K562 (cell line): Measurements from ENCODE around the gene TMEM143. TPM values are rescaled to one million over a fixed set of nuclear protein-coding genes. Genes with fewer than 3 reads are reported as not detected.

Experiments
- ARID2 ChIP-seq: fragments of 450-650 bp; IDR thresholded peaks from 2 replicates; pipeline ENCODE4 v1.6.1; 2017; ENCODE audit warnings: antibody characterized with exemption, mild to moderate bottlenecking
- CREB1 ChIP-seq, 2 experiments: sonication (generic) in 1 of 2; formaldehyde crosslinking in 1 of 2; IDR thresholded peaks; 2 replicates each; pipeline versions ENCODE4 v1.6.1 to v1.8.0; 2012 to 2022; ENCODE audit warnings: inconsistent platforms in 1 of 2, mild to moderate bottlenecking in 1 of 2, missing genetic modification reagents in 1 of 2, moderate library complexity in 1 of 2
- FOXA1 ChIP-seq: fragments of 450-650 bp; IDR thresholded peaks from 2 replicates; pipeline ENCODE4 v1.6.1; 2016; ENCODE audit warnings: mild to moderate bottlenecking, borderline replicate concordance
- MIER1 ChIP-seq: fragments of 450-650 bp; IDR thresholded peaks from 2 replicates; pipeline ENCODE4 v1.6.1; 2016; ENCODE audit warnings: antibody characterized with exemption, mild to moderate bottlenecking, low read depth
- MYC ChIP-seq, 2 experiments: fragments of 250-450 bp in 1 of 2; sonication (Bioruptor Pico) in 1 of 2; IDR thresholded peaks; 2 replicates each; pipeline versions ENCODE4 v1.5.1 to v1.6.1; 2012 to 2021; ENCODE audit warnings: low read depth in 2 of 2, borderline replicate concordance in 1 of 2, improper control_type of control experiment in 1 of 2, low read length in 1 of 2, mild to moderate bottlenecking in 1 of 2, moderate library complexity in 1 of 2
- NR1H2 ChIP-seq: sonication (generic); formaldehyde crosslinking; IDR thresholded peaks from 2 replicates; pipeline ENCODE4 v1.4.0; 2020; ENCODE audit warnings: mild to moderate bottlenecking, missing genetic modification reagents
- SIRT6 ChIP-seq: IDR thresholded peaks from one replicate; pipeline ENCODE4 v1.6.1; 2012; ENCODE audit warnings: low read depth, mild to moderate bottlenecking, control low read depth, inconsistent platforms, low read length, moderate library complexity
- SP1 ChIP-seq: sonication (generic); formaldehyde crosslinking; IDR thresholded peaks from 2 replicates; pipeline ENCODE4 v1.8.1; 2022; ENCODE audit warnings: mild to moderate bottlenecking, missing genetic modification reagents
- TRIM24 ChIP-seq, 2 experiments: fragments of 450-650 bp; IDR thresholded peaks; 2 replicates each; pipeline ENCODE4 v1.6.1; 2016
- ZNF133 ChIP-seq: fragments of 250-450 bp; sonication (Bioruptor Pico); IDR thresholded peaks from 2 replicates; pipeline ENCODE4 v1.4.0; 2020; ENCODE audit warnings: mild to moderate bottlenecking
- ZNF24 ChIP-seq: fragments of 450-650 bp; IDR thresholded peaks from 2 replicates; pipeline ENCODE4 v1.6.1; 2016
- ZNF644 ChIP-seq: fragments of 200-800 bp; sonication (Bioruptor generic); IDR thresholded peaks from 2 replicates; pipeline ENCODE4 v1.6.1; 2016; ENCODE audit warnings: low read depth, missing genetic modification characterization, missing compliant biosample characterization
- ZNF778 ChIP-seq: fragments of 450-650 bp; formaldehyde crosslinking; IDR thresholded peaks from 2 replicates; pipeline ENCODE4 v1.4.0; 2020; ENCODE audit warnings: mild to moderate bottlenecking, moderate library complexity
- polyA plus RNA-seq, 8 experiments: library from polyadenylated mRNA; depleted of rRNA in 4 of 8; stranded (reverse) in 5 of 8; unstranded in 3 of 8; fragments of >200 nt; fragmentation: Nextera tagmentation in 2 of 8; fragmentation: Illumina TruSeq in 1 of 8; extraction: Ambion mirVana in 2 of 8; extraction: Trizol in 1 of 8; gene quantifications; 2 replicates each; pipeline versions ENCODE4 v1.2.1 to v1.2.3, GENCODE V29; 2011 to 2014; ENCODE audit warnings: inconsistent platforms in 1 of 8, missing spikeins in 1 of 8
- total RNA-seq, 7 experiments: library from RNA; depleted of rRNA in 6 of 7; stranded (reverse); fragments of >200 nt in 6 of 7; fragmentation: Illumina TruSeq in 2 of 7; extraction: Trizol in 2 of 7; gene quantifications; 2 replicates each; pipeline versions ENCODE4 v1.2.1 to v1.2.3, GENCODE V29; 2011 to 2021; ENCODE audit warnings: low replicate concordance in 1 of 7
- TF ChIP-seq, protein P1 (sequence below): sonication (generic); formaldehyde crosslinking; IDR thresholded peaks from 2 replicates; pipeline ENCODE4 v1.8.0; 2022; ENCODE audit warnings: mild to moderate bottlenecking, low read depth, missing genetic modification reagents
- TF ChIP-seq, protein P2 (sequence below): fragments of 250-450 bp; sonication (Bioruptor Pico); IDR thresholded peaks from 2 replicates; pipeline ENCODE4 v1.8.0; 2022; ENCODE audit warnings: inconsistent platforms, mild to moderate bottlenecking, moderate library complexity, borderline replicate concordance
- TF ChIP-seq, protein P3 (sequence below): fragments of 450-650 bp; formaldehyde crosslinking; IDR thresholded peaks from 2 replicates; pipeline ENCODE4 v1.4.0; 2020; ENCODE audit warnings: mild to moderate bottlenecking, moderate library complexity
- TF ChIP-seq, protein P4 (sequence below): sonication (generic); formaldehyde crosslinking; IDR thresholded peaks from 2 replicates; pipeline ENCODE4 v1.8.0; 2022; ENCODE audit warnings: mild to moderate bottlenecking, missing genetic modification reagents

The TMEM143 gene
- total and polyA plus RNA-seq, 9 of the 15 experiments (the other 6 are each of a cell fraction or from before 2014, with no cell fraction given), result 0.66 to 8.8 (median 4.3) TPM

DNA sequence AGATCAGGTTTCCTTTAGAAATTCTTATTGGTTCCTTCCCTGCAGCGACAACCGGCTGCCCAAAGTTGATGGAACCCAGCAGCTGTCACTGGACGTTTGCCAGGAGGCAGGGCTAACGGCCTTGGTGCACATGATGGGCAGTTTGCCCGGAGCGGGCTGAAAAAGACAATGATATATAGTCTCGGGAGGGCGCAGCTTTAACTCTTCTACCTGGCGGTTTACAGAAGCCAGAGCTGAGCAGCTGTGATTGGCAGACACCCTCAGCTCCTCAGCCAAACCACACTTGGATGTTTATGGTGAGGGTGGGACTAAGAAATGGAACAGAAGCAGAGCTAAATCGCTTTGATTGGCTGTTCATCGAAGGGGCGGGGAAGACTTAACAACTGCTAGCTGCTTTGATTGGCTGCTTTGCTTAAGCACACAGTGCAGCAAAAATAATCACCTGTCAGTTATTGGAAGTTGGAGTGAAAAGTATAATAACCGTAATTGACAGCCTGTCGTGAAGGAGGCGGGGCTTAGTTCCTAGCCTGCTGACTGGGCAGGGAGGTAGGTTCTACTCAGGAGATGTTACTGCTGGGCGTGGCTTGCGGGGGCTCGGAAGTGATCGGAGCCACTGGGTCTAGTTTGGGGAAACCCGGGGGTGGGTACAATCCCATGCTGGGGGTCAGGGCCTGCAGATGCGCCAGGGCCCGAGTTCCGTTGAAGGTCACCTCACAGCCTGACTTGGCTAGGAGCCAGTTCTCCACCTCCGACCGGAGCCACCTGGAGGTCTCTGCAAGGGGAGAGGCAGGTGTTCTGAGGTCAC is 30.9 kb downstream of the TMEM143 start (continued):
- TF ChIP-seq NR1H2 (CRISPR knock-in tag) (no peak), ZNF133 (CRISPR knock-in tag) (no peak), CREB1 (IDR thresholded peaks at IDR 0.05) (no peak), CREB1 (CRISPR knock-in tag; IDR thresholded peaks at IDR 0.05) (peak; percentile 36; the same call in 1 of the 2 replicates), ZNF778 (CRISPR knock-in tag) (no peak), MYC (IDR thresholded peaks at IDR 0.05; ENCODE audit: low read depth, low read length) (peak; percentile 34; the same call in 1 of the 2 replicates), MYC (CRISPR knock-in tag; IDR thresholded peaks at IDR 0.05; ENCODE audit: borderline replicate concordance, low read depth) (no peak), FOXA1 (no peak), MIER1 (no peak), TRIM24 (IDR thresholded peaks at IDR 0.05) (no peak), ZNF24 (no peak), ARID2 (no peak), SP1 (CRISPR knock-in tag) (peak; percentile 82), SIRT6 (no peak), ZNF644 (no peak)
- TF ChIP-seq, protein P1, sequence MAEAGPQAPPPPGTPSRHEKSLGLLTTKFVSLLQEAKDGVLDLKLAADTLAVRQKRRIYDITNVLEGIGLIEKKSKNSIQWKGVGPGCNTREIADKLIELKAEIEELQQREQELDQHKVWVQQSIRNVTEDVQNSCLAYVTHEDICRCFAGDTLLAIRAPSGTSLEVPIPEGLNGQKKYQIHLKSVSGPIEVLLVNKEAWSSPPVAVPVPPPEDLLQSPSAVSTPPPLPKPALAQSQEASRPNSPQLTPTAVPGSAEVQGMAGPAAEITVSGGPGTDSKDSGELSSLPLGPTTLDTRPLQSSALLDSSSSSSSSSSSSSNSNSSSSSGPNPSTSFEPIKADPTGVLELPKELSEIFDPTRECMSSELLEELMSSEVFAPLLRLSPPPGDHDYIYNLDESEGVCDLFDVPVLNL (CRISPR knock-in tag), result no peak
- TF ChIP-seq, protein P2, sequence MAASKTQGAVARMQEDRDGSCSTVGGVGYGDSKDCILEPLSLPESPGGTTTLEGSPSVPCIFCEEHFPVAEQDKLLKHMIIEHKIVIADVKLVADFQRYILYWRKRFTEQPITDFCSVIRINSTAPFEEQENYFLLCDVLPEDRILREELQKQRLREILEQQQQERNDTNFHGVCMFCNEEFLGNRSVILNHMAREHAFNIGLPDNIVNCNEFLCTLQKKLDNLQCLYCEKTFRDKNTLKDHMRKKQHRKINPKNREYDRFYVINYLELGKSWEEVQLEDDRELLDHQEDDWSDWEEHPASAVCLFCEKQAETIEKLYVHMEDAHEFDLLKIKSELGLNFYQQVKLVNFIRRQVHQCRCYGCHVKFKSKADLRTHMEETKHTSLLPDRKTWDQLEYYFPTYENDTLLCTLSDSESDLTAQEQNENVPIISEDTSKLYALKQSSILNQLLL (CRISPR knock-in tag), result no peak
- TF ChIP-seq, protein P3, sequence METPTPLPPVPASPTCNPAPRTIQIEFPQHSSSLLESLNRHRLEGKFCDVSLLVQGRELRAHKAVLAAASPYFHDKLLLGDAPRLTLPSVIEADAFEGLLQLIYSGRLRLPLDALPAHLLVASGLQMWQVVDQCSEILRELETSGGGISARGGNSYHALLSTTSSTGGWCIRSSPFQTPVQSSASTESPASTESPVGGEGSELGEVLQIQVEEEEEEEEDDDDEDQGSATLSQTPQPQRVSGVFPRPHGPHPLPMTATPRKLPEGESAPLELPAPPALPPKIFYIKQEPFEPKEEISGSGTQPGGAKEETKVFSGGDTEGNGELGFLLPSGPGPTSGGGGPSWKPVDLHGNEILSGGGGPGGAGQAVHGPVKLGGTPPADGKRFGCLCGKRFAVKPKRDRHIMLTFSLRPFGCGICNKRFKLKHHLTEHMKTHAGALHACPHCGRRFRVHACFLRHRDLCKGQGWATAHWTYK (CRISPR knock-in tag), result no peak
- TF ChIP-seq, protein P4, sequence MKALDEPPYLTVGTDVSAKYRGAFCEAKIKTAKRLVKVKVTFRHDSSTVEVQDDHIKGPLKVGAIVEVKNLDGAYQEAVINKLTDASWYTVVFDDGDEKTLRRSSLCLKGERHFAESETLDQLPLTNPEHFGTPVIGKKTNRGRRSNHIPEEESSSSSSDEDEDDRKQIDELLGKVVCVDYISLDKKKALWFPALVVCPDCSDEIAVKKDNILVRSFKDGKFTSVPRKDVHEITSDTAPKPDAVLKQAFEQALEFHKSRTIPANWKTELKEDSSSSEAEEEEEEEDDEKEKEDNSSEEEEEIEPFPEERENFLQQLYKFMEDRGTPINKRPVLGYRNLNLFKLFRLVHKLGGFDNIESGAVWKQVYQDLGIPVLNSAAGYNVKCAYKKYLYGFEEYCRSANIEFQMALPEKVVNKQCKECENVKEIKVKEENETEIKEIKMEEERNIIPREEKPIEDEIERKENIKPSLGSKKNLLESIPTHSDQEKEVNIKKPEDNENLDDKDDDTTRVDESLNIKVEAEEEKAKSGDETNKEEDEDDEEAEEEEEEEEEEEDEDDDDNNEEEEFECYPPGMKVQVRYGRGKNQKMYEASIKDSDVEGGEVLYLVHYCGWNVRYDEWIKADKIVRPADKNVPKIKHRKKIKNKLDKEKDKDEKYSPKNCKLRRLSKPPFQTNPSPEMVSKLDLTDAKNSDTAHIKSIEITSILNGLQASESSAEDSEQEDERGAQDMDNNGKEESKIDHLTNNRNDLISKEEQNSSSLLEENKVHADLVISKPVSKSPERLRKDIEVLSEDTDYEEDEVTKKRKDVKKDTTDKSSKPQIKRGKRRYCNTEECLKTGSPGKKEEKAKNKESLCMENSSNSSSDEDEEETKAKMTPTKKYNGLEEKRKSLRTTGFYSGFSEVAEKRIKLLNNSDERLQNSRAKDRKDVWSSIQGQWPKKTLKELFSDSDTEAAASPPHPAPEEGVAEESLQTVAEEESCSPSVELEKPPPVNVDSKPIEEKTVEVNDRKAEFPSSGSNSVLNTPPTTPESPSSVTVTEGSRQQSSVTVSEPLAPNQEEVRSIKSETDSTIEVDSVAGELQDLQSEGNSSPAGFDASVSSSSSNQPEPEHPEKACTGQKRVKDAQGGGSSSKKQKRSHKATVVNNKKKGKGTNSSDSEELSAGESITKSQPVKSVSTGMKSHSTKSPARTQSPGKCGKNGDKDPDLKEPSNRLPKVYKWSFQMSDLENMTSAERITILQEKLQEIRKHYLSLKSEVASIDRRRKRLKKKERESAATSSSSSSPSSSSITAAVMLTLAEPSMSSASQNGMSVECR, result no peak; the same call in 1 of the 2 replicates
